Neural progenitor cell (in vitro differentiated cells): ENCODE data around the gene SFSWAP. TPM values are rescaled to one million over a fixed set of nuclear protein-coding genes. Genes with fewer than 3 reads are reported as not detected.
A peak's percentile ranks its signal among the peaks of the same experiment; 100 is the strongest.

Source experiments
- DNase-seq: peaks from one replicate; pipeline ENCODE4 v3.0.0-alpha.2; 2016; ENCODE audit warnings: low spot score
- H2AFZ ChIP-seq: fragments of 200-600 bp; sonication (generic); replicated peaks from 2 replicates; pipeline ENCODE4 v1.6.1; 2016; ENCODE audit warnings: antibody characterized with exemption
- H3F3A ChIP-seq: fragments of 200-600 bp; sonication (generic); 2 replicates; pipeline ENCODE4 v1.6.1; 2016; ENCODE audit warnings: antibody characterized with exemption, low read depth
- H3K27ac ChIP-seq: fragments of 200-600 bp; sonication (generic); 2 replicates; pipeline ENCODE4 v1.5.1; 2016; ENCODE audit warnings: mild to moderate bottlenecking
- H3K27me3 ChIP-seq: fragments of 200-600 bp; sonication (generic); 2 replicates; pipeline ENCODE4 v1.6.1; 2016; ENCODE audit warnings: mild to moderate bottlenecking, moderate library complexity
- H3K36me3 ChIP-seq: fragments of 200-600 bp; sonication (generic); 2 replicates; pipeline ENCODE4 v1.5.1; 2016
- H3K4me1 ChIP-seq: fragments of 200-600 bp; sonication (generic); 2 replicates; pipeline ENCODE4 v1.6.1; 2016; ENCODE audit warnings: mixed run types
- H3K4me2 ChIP-seq: fragments of 200-600 bp; sonication (generic); 2 replicates; pipeline ENCODE4 v1.6.1; 2016
- H3K4me3 ChIP-seq: fragments of 200-600 bp; sonication (generic); 2 replicates; pipeline ENCODE4 v1.5.1; 2016
- H3K79me2 ChIP-seq: fragments of 200-600 bp; sonication (generic); 2 replicates; pipeline ENCODE4 v1.6.1; 2016; ENCODE audit warnings: low read depth
- H3K9ac ChIP-seq: fragments of 200-600 bp; sonication (generic); 2 replicates; pipeline ENCODE4 v1.6.1; 2016
- H3K9me3 ChIP-seq: fragments of 200-600 bp; sonication (generic); 2 replicates; pipeline ENCODE4 v1.5.1; 2016; ENCODE audit warnings: low read depth
- H4K20me1 ChIP-seq: fragments of 200-600 bp; sonication (generic); 2 replicates; pipeline ENCODE4 v1.6.1; 2016; ENCODE audit warnings: low read depth
- H3K27ac Mint-ChIP-seq: 3 replicates; pipeline ENCODE4 v1.8.0; 2021; ENCODE audit warnings: mixed read lengths
- H3K27me3 Mint-ChIP-seq: 2 replicates; pipeline ENCODE4 v1.8.0; 2022; ENCODE audit warnings: low read depth, mild to moderate bottlenecking, inconsistent platforms, moderate library complexity, mixed read lengths; ENCODE audit not compliant: insufficient read depth
- H3K36me3 Mint-ChIP-seq: 3 replicates; pipeline ENCODE4 v1.8.0; 2021; ENCODE audit warnings: mixed read lengths
- H3K4me1 Mint-ChIP-seq: 3 replicates; pipeline ENCODE4 v1.8.0; 2021; ENCODE audit warnings: mixed read lengths
- H3K4me3 Mint-ChIP-seq: 3 replicates; pipeline ENCODE4 v1.8.0; 2021; ENCODE audit warnings: mild to moderate bottlenecking, moderate library complexity, mixed read lengths
- H3K9me3 Mint-ChIP-seq: 3 replicates; pipeline ENCODE4 v1.8.0; 2020; ENCODE audit warnings: mixed read lengths
- CTCF ChIP-seq: fragments of 200-600 bp; sonication (generic); IDR thresholded peaks from 2 replicates; pipeline ENCODE4 v1.5.1; 2017; ENCODE audit warnings: antibody characterized with exemption, mild to moderate bottlenecking
- EZH2 ChIP-seq: fragments of 200-600 bp; sonication (generic); IDR thresholded peaks from 2 replicates; pipeline ENCODE4 v1.6.1; 2017; ENCODE audit warnings: antibody characterized with exemption, mild to moderate bottlenecking, moderate library complexity
- EZH2phosphoT487 ChIP-seq: fragments of 200-600 bp; sonication (generic); IDR thresholded peaks from 2 replicates; pipeline ENCODE4 v1.6.1; 2017; ENCODE audit warnings: antibody characterized with exemption
- total RNA-seq: library from RNA; depleted of rRNA; stranded (reverse); fragments of >200 nt; gene quantifications from 2 replicates; pipeline ENCODE4 v1.2.3, GENCODE V29; 2015; ENCODE audit warnings: low replicate concordance

Gene SFSWAP
- total RNA-seq, 1 donor from 2014 or later, result 37.0 TPM

- H4K20me1 ChIP-seq, result peaks cover 6% of the 10 kb centered on the region
- Mint-ChIP-seq H3K27me3 (peaks cover 2% of the 10 kb centered on the region), H3K4me1 (peaks cover 10% of the 10 kb centered on the region), H3K27ac (no peak overlapping the region), H3K36me3 (peaks cover 28% of the 10 kb centered on the region), H3K9me3 (no peaks in the 10 kb centered on the region), H3K4me3 (no peak overlapping the region)
- no peaks in the 10 kb centered on the region for H3K27me3 ChIP-seq
- DNase-seq, result no peak
- no peak overlapping the region for H2AFZ ChIP-seq
- H3K36me3 ChIP-seq, result peaks cover 15% of the 10 kb centered on the region
- H3K9me3 ChIP-seq, result no peaks in the 10 kb centered on the region
- no peak overlapping the region for H3K4me2 ChIP-seq
- H3K27ac ChIP-seq, result peak overlapping the region; percentile 47
- TF ChIP-seq EZH2phosphoT487 (no peak), EZH2 (no peak), CTCF (no peak)
- H3K4me3 ChIP-seq, result no peak overlapping the region
- H3K4me1 ChIP-seq, result peaks cover 20% of the 10 kb centered on the region
- peaks cover 27% of the 10 kb centered on the region for H3F3A ChIP-seq
- H3K9ac ChIP-seq, result no peak overlapping the region
- peaks cover 37% of the 10 kb centered on the region for H3K79me2 ChIP-seq
Measured at GRCh38 chr12:131721548-131721947, 10.7 kb downstream of the SFSWAP start.

- H2AFZ ChIP-seq, result no peak overlapping the region
- H3K4me3 Mint-ChIP-seq, result no peak overlapping the region
- peaks cover 18% of the 10 kb centered on the region for H3K36me3 ChIP-seq
- no peak overlapping the region for H3K27ac Mint-ChIP-seq
- peaks cover 20% of the 10 kb centered on the region for H3K4me1 ChIP-seq
- peaks cover 33% of the 10 kb centered on the region for H3K36me3 Mint-ChIP-seq
- H3K4me2 ChIP-seq, result peak overlapping the region; percentile 71
- peaks cover 42% of the 10 kb centered on the region for H3F3A ChIP-seq
- no peaks in the 10 kb centered on the region for H3K9me3 Mint-ChIP-seq
- peaks cover 2% of the 10 kb centered on the region for H3K27me3 Mint-ChIP-seq
- peak overlapping the region; percentile 1 for H3K9ac ChIP-seq
- TF ChIP-seq EZH2phosphoT487 (no peak), CTCF (no peak), EZH2 (no peak)
- peak overlapping the region; percentile 92 for H3K27ac ChIP-seq
- H3K9me3 ChIP-seq, result no peaks in the 10 kb centered on the region
- peak overlapping the region; percentile 16 for H3K4me3 ChIP-seq
- DNase-seq, result peak; percentile 60
- H3K4me1 Mint-ChIP-seq, result peaks cover 10% of the 10 kb centered on the region
- peaks cover 6% of the 10 kb centered on the region for H4K20me1 ChIP-seq
- peaks cover 37% of the 10 kb centered on the region for H3K79me2 ChIP-seq
- no peaks in the 10 kb centered on the region for H3K27me3 ChIP-seq
Measured at GRCh38 chr12:131723532-131723931, 12.6 kb downstream of the SFSWAP start.

- no peak overlapping the region for H3K4me3 Mint-ChIP-seq
- DNase-seq, result no peak
- peaks cover 6% of the 10 kb centered on the region for H4K20me1 ChIP-seq
- no peak overlapping the region for H3K27ac Mint-ChIP-seq
- H3K4me1 ChIP-seq, result peaks cover 28% of the 10 kb centered on the region
- H3K9ac ChIP-seq, result no peak overlapping the region
- TF ChIP-seq EZH2phosphoT487 (no peak), CTCF (no peak), EZH2 (no peak)
- H3K4me3 ChIP-seq, result no peak overlapping the region
- H3K36me3 ChIP-seq, result peaks cover 18% of the 10 kb centered on the region
- H3K27me3 ChIP-seq, result no peaks in the 10 kb centered on the region
- H3K79me2 ChIP-seq, result peaks cover 37% of the 10 kb centered on the region
- peaks cover 52% of the 10 kb centered on the region for H3F3A ChIP-seq
- H3K9me3 ChIP-seq, result no peaks in the 10 kb centered on the region
- H3K9me3 Mint-ChIP-seq, result no peaks in the 10 kb centered on the region
- H3K4me2 ChIP-seq, result peak overlapping the region; percentile 71
- peaks cover 36% of the 10 kb centered on the region for H3K36me3 Mint-ChIP-seq
- peaks cover 2% of the 10 kb centered on the region for H3K27me3 Mint-ChIP-seq
- H3K4me1 Mint-ChIP-seq, result peaks cover 10% of the 10 kb centered on the region
- H3K27ac ChIP-seq, result no peak overlapping the region
- no peak overlapping the region for H2AFZ ChIP-seq
Measured at GRCh38 chr12:131724534-131724933, 13.6 kb downstream of the SFSWAP start.
